GM21717 (cell line): ENCODE results near the gene DHCR24.
"Not testable (repeated sequence)": the region's sequence is repeated elsewhere in the genome, so short reads cannot be mapped to it uniquely, and the experiment has no call there.

Experiments
- ATAC-seq: cut with Tn5 transposase; IDR thresholded peaks from one replicate; pipeline ENCODE4 v1.9.1; 2021; ENCODE audit warnings: mild to moderate bottlenecking, moderate library complexity; ENCODE audit not compliant: unreplicated experiment

Gene DHCR24, protein sequence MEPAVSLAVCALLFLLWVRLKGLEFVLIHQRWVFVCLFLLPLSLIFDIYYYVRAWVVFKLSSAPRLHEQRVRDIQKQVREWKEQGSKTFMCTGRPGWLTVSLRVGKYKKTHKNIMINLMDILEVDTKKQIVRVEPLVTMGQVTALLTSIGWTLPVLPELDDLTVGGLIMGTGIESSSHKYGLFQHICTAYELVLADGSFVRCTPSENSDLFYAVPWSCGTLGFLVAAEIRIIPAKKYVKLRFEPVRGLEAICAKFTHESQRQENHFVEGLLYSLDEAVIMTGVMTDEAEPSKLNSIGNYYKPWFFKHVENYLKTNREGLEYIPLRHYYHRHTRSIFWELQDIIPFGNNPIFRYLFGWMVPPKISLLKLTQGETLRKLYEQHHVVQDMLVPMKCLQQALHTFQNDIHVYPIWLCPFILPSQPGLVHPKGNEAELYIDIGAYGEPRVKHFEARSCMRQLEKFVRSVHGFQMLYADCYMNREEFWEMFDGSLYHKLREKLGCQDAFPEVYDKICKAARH

DNA sequence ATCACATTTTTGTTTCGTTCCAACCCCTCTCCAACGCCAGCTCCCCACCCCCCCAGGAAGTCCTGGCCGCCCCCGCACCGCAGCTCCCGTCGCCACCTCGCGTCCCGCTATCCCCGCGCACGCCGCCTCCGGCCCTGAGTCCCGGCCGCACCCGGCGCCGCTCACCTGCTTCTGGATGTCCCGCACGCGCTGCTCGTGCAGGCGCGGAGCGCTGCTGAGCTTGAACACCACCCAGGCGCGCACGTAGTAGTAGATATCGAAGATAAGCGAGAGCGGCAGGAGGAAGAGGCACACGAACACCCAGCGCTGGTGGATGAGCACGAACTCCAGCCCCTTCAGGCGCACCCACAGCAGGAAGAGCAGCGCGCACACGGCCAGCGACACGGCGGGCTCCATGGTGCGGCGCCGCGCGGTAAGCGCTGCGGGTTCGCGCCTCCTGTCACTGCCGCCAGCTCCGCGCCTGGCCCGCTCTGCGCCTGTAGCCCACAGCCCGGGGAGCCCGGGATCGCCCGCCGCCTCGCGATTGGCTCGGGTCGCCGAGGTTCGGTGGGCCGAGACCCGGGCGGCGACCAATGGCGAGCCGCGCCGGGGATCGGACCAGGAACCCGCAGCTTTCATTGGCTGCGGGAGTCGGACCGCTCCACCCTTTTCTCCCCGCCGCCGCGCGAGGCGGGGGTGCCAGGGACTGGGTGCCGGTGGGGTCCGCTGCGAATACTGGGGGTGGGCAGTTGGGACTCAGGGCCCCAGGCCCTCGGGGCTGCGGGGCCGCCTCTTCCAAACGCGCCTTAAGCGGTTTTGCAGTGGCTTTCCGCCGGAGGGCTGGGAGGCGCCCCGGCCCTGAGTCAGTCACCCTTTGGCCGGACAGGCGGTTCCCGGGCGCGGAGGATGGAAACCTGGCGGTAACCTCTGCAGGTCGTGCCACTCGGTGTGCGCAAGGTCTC lies at the start of gene DHCR24:
Gene DHCR24 (minus strand): TSS at position 472 of the 941 bp plus-strand sequence. CDS start 76 bp downstream, at position 396.
- peak; percentile 93 for ATAC-seq

DNA sequence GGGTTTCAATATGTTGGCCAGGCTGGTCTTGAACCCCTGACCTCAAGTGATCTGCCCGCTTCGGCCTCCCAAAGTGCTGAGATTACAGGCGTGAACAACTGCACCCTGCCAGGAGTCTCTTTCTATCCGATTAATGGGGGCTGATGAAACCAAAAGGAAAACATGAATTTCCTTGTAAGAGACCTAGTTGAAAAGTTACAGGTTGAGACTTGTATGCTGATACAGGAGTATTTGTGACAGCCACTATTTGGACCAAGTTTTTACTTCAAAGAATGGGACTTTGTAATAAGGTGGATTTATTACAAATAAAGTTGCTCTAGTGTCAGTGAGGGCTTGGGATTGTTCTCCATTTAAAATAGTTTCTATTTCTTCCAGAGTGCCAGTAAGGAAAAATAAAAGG lies 49.8 kb upstream of the DHCR24 start:
- ATAC-seq: no peak

DNA sequence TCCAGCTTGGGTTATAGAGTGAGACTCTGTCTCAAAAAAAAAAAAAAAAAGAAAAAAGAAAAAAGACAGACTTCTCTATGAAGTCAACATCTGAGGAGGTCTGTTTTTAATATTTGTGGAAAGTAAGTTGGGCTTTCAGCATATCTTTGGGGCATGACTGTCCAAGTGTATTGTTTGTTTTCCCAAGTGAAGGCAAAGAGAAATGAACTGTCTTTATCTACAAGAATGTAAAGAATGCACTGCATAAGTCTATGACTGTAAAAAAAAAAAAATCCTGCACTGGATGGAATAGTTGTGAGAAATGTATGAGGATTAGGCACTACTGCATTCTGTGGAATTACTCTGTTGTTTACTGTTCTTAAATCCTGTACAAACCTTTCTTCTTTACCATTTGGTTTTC lies 47.9 kb upstream of the DHCR24 start:
- ATAC-seq: no peak

DNA sequence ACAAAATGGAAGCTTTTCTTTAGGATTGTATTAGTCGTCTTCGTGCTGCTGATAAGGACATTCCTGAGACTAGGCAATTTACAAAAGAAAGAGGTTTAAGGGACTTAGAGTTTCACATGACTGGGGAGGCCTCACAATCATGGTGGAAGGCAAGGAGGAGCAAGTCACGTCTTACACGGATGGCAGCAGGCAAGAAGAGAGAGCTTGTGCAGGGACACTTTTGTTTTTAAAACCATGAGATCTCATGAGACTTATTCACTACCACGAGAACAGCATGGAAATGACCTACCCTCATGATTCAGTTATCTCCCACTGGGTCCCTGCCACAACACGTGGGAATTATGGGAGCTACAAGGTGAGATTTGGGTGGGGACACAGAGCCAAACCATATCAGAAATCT lies 47.1 kb upstream of the DHCR24 start:
- not testable (repeated sequence) for ATAC-seq

DNA sequence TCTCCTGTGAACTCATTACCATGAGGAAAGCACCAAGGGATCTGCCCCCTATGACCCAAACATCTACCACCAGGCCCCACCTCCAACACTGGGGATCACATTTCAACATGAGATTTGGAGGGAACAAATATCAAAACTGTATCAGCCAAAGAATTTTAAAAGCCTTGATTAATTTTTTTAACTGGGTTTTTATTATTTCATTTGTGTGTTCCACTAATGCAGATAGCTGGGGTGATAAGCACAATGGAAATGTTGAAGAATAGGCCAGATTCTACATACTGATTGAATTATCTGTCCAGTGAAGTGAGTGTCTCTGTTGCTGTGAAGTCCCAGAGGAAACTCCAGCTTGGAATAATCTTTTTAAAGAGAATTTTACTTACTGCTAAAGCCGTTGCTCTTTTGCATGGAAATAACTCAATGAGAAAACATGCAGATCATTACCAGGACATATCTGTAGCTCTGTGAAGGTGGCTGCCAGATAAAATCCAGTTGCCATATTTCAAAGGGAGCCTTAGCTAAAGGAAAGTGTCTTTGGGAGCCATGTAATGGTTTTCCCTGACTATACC lies 44.4 kb upstream of the DHCR24 start:
- no peak for ATAC-seq

DNA sequence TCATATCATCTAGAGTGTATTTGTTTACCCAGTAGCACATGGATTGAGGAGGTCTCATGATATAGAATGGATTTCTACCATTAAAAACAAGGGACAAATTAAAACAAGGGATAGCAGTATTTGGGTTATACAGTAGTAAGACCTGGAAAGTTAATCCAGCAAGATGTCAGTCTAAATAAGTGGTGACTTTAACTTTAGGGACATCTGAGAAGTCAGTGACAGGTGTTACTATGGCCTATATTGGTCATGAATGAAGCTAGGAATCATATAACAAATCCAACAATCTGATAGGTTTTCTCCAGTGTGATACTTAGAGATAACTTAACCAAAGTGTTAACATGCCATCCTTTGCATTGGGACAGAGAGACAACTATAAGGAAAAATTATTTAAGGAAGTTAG lies 42.7 kb upstream of the DHCR24 start:
- ATAC-seq: no peak

DNA sequence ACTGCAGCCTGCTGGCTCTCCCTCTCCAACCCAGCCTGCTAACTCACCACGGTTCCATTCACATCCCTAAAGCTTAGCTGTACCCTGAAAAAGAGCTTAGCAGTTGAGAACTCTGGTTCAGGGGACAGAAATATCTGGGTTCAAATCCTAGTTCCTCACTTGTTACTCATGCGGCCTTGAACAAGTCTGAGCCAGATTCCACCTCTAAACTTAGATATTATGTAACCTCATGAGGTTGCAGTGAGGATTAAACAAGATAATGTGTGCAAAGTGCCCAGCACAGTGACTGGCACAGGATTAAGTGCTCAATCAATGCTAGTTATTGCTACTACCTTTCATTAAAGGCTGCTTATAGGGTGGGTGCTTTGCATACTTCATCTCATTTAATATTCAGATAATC lies 41.3 kb upstream of the DHCR24 start:
- no peak for ATAC-seq

DNA sequence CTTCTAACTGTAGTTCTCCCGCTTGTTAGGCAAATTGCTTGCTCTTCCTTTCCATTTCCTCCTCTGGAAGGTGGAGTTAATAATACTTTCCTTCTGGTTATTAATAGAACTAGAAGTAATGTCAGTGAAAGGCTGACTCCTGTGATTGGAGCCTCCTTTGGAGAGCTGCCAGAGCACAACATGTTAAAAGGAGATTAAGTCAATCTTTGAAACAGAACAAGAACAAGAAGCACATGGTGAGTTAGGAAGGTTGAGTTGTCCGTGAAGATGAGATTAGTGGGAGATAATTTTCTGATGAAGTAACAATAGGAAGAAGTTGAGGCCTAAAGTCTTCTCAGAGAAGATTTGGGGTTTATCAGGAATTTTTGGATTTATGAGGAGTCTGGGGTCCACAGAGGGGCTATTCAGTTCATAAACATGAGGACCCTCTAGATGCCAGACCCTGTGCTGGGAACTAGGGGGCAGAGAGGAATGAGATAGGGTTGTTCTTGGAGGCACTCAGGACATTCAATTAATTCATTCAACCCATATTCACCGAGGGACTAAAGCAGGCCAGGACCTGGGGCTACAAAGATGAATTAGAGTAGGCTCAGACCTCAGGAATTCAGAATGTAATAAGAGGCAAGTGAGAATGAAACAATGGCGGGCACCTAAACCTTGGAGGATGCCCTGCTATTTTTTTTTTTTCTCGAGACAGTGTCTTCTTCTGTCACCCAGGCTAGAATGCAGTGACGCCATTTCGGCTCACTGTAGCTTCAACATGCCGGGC lies 40.7 kb upstream of the DHCR24 start:
- no peak for ATAC-seq

DNA sequence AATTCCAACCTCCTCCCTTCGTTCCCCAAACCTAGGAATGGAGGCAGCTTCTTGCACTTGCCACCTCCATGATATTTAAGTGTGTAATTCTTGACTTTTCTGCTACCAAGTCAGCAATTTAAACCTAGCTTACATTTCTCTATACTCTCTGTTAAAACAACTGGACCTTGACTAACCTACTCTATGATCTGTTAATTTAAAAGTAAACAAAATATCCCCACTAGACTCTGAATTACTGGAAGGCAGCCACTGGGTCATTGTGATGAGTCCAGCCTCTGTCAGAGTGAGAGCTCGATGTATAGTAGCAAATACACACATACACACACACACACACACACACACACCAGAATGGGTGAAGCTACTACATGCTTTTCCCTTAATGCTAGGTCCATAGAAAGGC lies 40.0 kb upstream of the DHCR24 start:
- ATAC-seq: no peak

DNA sequence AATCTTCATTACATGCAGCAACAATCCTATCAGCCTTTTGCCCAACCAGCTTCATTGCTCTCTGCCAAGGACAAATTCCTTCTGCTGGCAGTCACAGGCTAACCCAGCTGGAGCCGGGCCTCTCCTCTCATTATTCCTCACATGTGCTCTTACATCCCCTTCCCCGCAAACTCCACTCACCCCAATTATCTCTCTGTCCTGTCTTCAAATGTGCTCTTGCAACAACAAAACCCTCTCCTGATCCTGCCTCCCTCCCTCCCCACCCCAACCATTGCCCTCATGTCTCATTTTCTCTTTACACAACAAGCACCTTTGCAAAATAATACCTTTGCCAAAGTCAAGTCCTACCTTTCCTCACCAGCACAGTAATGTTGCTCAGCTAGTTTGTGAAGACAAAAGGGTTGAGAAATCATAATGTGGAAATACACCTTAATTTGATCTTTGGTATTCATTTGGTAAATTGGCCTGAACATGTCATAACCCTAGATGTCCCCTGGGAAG lies 36.0 kb upstream of the DHCR24 start:
- ATAC-seq: no peak

DNA sequence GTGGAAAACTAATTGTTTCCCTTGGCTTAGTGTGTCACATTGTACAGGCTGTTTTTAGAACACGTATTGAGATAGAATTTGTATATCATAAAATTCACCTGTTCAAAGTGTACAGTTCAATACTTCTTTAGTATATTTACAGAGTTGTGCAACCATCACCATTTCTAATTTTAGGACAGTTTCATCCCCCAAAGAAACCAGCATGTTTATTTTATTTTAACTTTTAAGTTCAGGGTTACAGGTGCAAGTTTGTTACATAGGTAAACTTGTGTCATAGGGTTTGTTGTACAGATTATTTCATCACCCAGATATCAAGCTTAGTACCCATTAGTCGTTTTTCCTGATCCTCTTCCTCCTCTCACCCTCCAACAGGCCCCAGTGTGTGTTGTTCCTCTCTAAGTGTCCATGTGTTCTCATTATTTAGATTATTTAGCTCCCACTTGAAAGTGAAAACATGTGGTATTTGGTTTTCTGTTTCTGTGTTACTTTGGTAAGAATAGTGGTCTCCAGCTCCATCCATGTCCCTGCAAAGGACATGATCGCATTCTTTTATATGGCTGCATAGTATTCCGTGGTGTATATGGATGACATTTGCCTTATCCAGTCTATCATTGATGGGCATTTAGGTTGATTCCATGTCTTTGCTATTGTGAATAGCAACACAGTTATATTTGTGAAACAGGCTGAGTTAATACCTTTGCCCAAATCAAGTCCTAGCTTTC lies 35.2 kb upstream of the DHCR24 start:
- no peak for ATAC-seq

DNA sequence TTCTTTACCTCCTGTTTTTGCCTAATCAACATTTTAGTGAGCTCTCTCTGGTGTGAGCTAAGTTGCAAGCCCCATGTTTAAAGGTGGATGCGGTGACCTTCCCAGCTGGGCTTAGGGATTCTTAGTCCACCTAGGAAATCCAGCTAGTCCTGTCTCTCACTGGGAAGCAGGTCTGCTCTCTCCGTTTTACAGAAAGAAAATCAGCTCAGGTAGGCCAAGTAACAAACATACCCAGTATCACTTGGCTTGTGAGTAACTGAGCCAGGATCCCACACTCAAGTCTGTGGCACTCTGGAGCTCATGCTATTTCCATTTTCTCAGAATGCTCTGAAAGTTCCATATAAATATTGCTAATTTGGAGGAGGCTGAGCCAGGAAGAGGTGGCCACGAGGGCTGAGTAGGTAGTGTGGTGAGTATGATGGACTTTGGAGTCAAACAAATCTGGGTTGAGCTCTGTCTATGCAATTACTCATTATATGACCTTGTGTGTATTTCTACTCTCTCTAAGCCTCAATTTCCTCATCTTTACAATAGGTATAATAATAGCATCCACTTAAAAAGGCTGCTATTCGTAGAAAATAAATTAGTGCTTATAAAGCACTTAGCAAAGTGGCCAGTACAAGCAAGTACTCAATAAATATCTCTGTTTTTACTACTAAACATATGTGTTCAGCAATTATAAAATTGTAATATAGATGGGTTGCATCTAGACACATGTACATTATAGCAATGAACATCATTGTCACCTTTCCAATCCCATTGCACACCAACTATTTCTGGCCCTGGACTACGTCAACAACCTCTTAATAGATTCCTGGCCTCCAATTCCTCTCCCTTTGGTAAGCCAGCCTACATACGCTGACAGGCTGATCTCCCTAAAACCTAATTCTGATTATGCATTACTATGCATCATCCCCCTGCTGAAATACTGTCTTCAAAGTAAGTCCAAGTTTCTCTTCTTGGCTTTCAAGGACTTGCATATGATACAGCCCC lies 32.7 kb upstream of the DHCR24 start:
- no peak for ATAC-seq

DNA sequence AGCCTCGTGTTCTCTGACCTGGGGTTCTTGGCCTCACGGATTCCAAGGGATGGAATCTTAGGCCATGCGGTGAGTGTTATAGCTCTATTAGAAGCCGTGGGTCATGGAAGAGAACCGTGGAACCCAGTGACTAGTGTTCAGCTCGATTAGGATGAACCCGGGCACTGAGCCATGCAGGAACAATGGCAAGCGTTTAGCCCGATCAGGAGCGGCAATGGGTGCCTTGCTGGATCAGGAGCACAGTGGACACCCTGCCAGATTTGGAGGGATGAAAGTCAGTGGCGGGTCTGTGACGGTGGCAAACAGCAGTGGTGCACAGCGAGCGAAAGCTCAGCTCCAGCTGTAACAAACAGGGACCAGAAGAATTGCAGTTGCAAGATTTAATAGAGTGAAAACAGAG lies 24.1 kb upstream of the DHCR24 start:
- not testable (repeated sequence) for ATAC-seq

DNA sequence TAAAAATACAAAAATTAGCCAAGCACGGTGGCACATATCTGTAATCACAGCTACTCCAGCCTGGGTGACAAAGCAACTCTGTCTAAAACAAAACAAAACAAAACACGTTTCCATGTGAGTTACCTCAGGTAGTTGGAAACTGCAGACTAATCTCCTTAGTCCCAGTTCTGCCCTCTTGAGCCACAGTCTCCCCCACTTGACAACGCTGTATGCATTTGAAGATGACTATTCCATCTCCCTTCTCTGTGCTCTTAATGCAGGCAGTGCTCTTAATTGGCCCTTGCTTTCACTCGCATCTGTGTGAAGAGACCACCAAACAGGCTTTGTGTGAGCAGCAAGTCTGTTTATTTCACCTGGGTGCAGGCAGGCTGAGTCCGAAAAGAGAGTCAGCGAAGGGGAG lies 19.6 kb upstream of the DHCR24 start:
- ATAC-seq: no peak

DNA sequence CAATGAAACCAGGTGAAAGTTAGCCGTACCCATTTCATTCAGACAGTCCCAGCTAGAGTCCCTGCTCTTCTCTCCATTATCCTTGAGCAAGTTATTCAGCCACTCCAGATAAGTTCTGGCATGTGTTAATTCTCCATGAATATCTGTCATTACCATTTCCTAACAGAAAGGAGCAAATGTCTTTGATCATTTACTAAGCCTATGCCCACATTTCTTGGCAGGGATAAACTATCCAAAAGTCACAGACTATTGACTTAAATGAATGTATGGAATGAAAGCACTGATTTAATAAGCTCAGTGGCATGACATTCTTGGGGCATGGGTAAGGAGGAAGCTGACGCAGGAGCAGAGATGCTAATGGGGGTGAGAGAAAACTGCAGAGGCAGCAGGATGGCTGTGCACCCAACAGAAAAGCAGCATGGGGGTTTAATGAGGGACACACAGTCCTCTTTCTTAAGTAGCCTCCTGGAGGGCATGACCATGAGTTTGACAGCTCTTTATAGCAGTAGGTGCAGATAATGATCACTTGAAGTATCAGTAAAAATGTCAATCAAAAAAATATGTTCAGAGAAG lies 17.6 kb upstream of the DHCR24 start:
- ATAC-seq: no peak

DNA sequence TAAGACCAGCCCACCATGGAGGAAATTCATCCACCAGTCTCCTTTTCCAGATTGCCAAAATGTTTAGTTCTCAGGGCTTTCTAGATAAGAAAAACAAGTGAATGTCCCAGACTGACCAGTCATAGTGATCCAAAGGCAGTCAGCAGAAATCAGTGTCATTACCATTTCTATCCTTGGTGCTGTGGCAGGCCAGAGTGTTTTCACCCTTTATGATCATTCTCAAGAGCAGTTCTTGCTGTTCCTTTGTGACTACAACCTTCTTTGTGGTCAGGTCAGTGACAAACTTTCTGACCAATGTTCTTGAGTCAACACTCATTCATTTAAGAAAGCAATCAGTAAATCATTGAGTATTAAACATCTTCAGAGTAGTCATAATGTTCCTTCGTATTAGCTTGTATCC lies 7.3 kb upstream of the DHCR24 start:
- no peak for ATAC-seq

DNA sequence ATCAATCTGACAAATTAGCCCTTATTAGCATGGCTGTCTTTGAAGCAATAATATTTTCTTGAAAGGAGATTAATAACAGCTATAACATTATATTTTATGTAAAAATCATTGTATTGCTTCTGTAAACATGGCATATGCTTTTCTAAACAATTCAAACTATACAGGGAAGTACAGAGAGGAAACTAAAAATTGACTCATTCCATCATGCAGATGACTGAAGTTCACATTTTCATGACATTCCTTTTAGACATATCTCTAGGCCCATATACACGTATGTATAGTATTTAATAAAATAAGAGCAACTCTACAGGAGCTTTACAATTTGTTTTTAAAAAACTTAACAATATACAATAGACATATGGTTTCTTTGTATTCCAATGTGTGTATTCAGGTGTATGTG lies 5.6 kb upstream of the DHCR24 start:
- no peak for ATAC-seq

DNA sequence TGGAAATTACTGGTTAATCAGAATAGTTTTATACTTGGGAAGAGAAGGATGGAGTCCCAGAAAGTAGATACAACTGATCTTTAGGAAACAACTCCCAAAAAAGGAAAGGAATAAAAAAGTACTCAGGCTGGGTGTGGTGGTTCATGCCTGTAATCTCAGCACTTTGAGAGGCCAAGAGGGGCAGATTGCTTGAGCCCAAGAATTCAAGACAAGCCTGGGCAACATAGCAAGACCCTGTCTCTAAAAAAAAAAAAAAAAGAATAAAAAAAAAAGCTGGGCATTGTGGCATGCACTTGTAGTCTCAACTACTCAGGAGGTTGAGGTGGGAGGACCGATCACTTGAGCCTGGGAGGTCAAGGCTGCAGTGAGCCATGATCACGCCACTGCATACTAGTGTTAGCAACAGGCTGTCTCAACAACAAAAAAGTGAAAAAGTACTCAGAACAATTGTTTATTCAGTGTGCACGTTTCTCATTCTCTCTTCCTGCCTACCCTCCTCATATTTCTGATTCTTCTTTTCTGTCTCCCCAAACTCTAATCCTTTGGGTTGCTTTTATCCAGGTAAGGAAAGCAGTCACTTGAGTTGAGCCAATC lies 2.2 kb upstream of the DHCR24 start:
- no peak for ATAC-seq
